ENCODE measurements around the gene MYOD1.

DNA sequence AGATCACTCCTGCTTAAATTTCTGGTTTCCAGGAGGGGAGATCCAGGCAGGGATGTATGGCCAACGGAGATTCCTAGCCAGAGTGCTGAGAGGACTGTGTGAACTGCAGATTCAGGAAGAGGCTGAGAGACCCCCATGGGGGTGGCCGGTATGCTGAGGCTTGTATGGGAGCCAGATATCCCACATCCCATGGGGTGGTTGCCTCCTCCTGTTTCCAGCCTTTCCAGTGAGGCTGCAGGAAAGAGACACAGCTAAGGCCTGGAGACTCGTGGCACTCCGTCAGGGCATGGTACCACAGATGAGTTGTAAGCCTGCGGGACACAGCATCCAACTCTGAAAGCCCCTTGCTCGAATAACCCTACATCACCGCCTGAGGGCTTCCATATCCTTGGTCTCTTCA is 1.4 kb upstream of the MYOD1 start:
- TF ChIP-seq ELF1 (CRISPR knock-in tag; IDR thresholded peaks at IDR 0.05) (no peak), NFYB (CRISPR knock-in tag; IDR thresholded peaks at IDR 0.05) (no peak), CEBPZ (IDR thresholded peaks at IDR 0.05; ENCODE audit: low read length) (no peak), KLF12 (CRISPR knock-in tag; IDR thresholded peaks at IDR 0.05; ENCODE audit: borderline replicate concordance) (no peak), ESRRA (CRISPR knock-in tag; IDR thresholded peaks at IDR 0.05; ENCODE audit: low read depth) (no peak), SMC3 (IDR thresholded peaks at IDR 0.05; ENCODE audit: low read length) (no peak), NR2F6 (IDR thresholded peaks at IDR 0.05) (no peak), NR2F6 (CRISPR knock-in tag; IDR thresholded peaks at IDR 0.05) (no peak), ZNF644 (CRISPR knock-in tag; IDR thresholded peaks at IDR 0.05; ENCODE audit: low read depth) (no peak), MAFK (conservative IDR thresholded peaks at IDR 0.05 in 1 of 2, IDR thresholded peaks at IDR 0.05 in 1 of 2; ENCODE audit: low read length in 2 of 2) (no peak), BCLAF1 (IDR thresholded peaks at IDR 0.05) (no peak), FOXK2 (IDR thresholded peaks at IDR 0.05) (no peak)
- TF ChIP-seq, protein P1, sequence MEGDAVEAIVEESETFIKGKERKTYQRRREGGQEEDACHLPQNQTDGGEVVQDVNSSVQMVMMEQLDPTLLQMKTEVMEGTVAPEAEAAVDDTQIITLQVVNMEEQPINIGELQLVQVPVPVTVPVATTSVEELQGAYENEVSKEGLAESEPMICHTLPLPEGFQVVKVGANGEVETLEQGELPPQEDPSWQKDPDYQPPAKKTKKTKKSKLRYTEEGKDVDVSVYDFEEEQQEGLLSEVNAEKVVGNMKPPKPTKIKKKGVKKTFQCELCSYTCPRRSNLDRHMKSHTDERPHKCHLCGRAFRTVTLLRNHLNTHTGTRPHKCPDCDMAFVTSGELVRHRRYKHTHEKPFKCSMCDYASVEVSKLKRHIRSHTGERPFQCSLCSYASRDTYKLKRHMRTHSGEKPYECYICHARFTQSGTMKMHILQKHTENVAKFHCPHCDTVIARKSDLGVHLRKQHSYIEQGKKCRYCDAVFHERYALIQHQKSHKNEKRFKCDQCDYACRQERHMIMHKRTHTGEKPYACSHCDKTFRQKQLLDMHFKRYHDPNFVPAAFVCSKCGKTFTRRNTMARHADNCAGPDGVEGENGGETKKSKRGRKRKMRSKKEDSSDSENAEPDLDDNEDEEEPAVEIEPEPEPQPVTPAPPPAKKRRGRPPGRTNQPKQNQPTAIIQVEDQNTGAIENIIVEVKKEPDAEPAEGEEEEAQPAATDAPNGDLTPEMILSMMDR (CRISPR knock-in tag; IDR thresholded peaks at IDR 0.05) = no peak
